Activated T-helper 1 cell treated with anti-CD3 and anti-CD28 coated beads, Interleukin-2, amount 50 U/mL, for 16 hours (primary cell): ENCODE data around the gene CCDC90B.

Experiments
- DNase-seq, 2 donors: peaks; one replicate each; pipeline ENCODE4 v3.0.0-alpha.2; 2020; ENCODE audit warnings: low read depth in 1 of 2, low spot score in 1 of 2

Gene CCDC90B

GRCh38 chr11:83241291-83241946 is 44.7 kb downstream of the CCDC90B start:
- DNase-seq = no peak

GRCh38 chr11:83238111-83238510 is 48.1 kb downstream of the CCDC90B start:
- no peak for DNase-seq

- DNase-seq = no peak
These were observed 50.3 kb downstream of the CCDC90B start for GRCh38 chr11:83235825-83236224.

- DNase-seq = no peak
These were observed 62.7 kb downstream of the CCDC90B start for GRCh38 chr11:83223457-83223856.

GRCh38 chr11:83222499-83222898 is 63.7 kb downstream of the CCDC90B start:
- no peak for DNase-seq

GRCh38 chr11:83221694-83222093 is 64.5 kb downstream of the CCDC90B start:
- DNase-seq = no peak

GRCh38 chr11:83220260-83220659 is 65.9 kb downstream of the CCDC90B start:
- DNase-seq = no peak

- DNase-seq = no peak
These were observed 67.1 kb downstream of the CCDC90B start for GRCh38 chr11:83219095-83219494.
